Measurements from ENCODE around the gene PCIF1. TPM values are rescaled to one million over a fixed set of nuclear protein-coding genes. Genes with fewer than 3 reads are reported as not detected.
A peak's percentile ranks its signal among the peaks of the same experiment; 100 is the strongest.

PCIF1 gene
- total RNA-seq, 1 experiment from 2014 or later, result 26.8 TPM

GRCh38 chr20:45912344-45912682, 22.2 kb upstream of the PCIF1 start:
- Histone ChIP-seq H4K8ac (replicated peaks; ENCODE audit: insufficient read length, low read depth, low read length) (no peak overlapping the region), H4K91ac (ENCODE audit: insufficient read length, low read depth, low read length) (no peak overlapping the region), H3K79me1 (ENCODE audit: insufficient read depth, low read depth, low read length, poor library complexity, severe bottlenecking) (no peaks in the 10 kb centered on the region), H2AK5ac (ENCODE audit: insufficient read length, low read length) (no peak overlapping the region), H3T11ph (ENCODE audit: low read length) (no peak overlapping the region), H3K27ac (ENCODE audit: insufficient read length, low read depth, low read length) (no peak overlapping the region), H4K5ac (ENCODE audit: insufficient read length, low read depth, low read length) (no peak overlapping the region), H3K27me3 (ENCODE audit: insufficient read depth, low read length) (no peaks in the 10 kb centered on the region), H3K9ac (ENCODE audit: extremely low read depth, insufficient read length, low read length) (no peak overlapping the region), H3K4ac (ENCODE audit: low read depth, low read length) (no peak overlapping the region), H2BK120ac (ENCODE audit: low read depth, low read length, poor library complexity, severe bottlenecking) (no peak overlapping the region), H3K14ac (ENCODE audit: insufficient read depth, low read length) (no peak overlapping the region), H2BK20ac (ENCODE audit: low read depth, low read length, poor library complexity, severe bottlenecking) (no peak overlapping the region), H3K4me2 (ENCODE audit: insufficient read depth, insufficient read length, low read length) (peak overlapping the region; percentile 91), H3K56ac (ENCODE audit: insufficient read length, low read depth, low read length) (no peak overlapping the region), H2AFZ (ENCODE audit: low read length) (no peak overlapping the region), H3K9me3 (ENCODE audit: control insufficient read depth, low read depth, low read length) (no peaks in the 10 kb centered on the region), H3K79me2 (ENCODE audit: insufficient read depth, low read length) (no peaks in the 10 kb centered on the region), H3K23ac (ENCODE audit: insufficient read length, low read depth, low read length) (no peak overlapping the region), H4K20me1 (ENCODE audit: control insufficient read depth, insufficient read depth, insufficient read length) (no peaks in the 10 kb centered on the region), H3K18ac (ENCODE audit: insufficient read length, low read depth, low read length) (peak overlapping the region; percentile 54), H3K4me1 (ENCODE audit: insufficient read depth, low read length) (no peaks in the 10 kb centered on the region), H3K23me2 (ENCODE audit: insufficient read length, low read depth, low read length, poor library complexity, severe bottlenecking) (peaks cover 16% of the 10 kb centered on the region), H2BK15ac (ENCODE audit: low read depth, low read length) (no peak overlapping the region), H2BK12ac (ENCODE audit: insufficient read length, low read depth, low read length) (no peak overlapping the region), H2BK5ac (ENCODE audit: insufficient read length, low read length) (no peak overlapping the region)
- DNase-seq, result no peak
- no CpG with 5 or more reads among the region's 4 CpGs for WGBS (ENCODE audit: extremely low coverage, insufficient read length, low lambda C conversion rate)
- no peaks in the 10 kb centered on the region for H3K27me3 Mint-ChIP-seq (ENCODE audit: low read depth)
- no peaks in the 10 kb centered on the region for H3K9me3 Mint-ChIP-seq
- peak overlapping the region; percentile 81 to 92 for H3K4me3 Mint-ChIP-seq
- H3K36me3 Mint-ChIP-seq (ENCODE audit: insufficient read depth in 1 of 3, low read depth in 3 of 3), result peaks cover 16 to 22% (median 22%) of the 10 kb centered on the region in 3 experiments; a peak in 6 of 7 replicates
- TF ChIP-seq, protein P1, sequence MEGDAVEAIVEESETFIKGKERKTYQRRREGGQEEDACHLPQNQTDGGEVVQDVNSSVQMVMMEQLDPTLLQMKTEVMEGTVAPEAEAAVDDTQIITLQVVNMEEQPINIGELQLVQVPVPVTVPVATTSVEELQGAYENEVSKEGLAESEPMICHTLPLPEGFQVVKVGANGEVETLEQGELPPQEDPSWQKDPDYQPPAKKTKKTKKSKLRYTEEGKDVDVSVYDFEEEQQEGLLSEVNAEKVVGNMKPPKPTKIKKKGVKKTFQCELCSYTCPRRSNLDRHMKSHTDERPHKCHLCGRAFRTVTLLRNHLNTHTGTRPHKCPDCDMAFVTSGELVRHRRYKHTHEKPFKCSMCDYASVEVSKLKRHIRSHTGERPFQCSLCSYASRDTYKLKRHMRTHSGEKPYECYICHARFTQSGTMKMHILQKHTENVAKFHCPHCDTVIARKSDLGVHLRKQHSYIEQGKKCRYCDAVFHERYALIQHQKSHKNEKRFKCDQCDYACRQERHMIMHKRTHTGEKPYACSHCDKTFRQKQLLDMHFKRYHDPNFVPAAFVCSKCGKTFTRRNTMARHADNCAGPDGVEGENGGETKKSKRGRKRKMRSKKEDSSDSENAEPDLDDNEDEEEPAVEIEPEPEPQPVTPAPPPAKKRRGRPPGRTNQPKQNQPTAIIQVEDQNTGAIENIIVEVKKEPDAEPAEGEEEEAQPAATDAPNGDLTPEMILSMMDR (conservative IDR thresholded peaks at IDR 0.05), result no peak
- no peak overlapping the region; a peak in 1 of 7 replicates for H3K27ac Mint-ChIP-seq
- peaks cover 6 to 16% of the 10 kb centered on the region in 2 experiments for H3K4me1 Mint-ChIP-seq
